Measurements from ENCODE around the gene LYPD3.

The LYPD3 gene

GRCh38 chr19:43416951-43417623, 48.3 kb downstream of the LYPD3 start:
- no peak for TF ChIP-seq CTCF (IDR thresholded peaks at IDR 0.05; ENCODE audit: insufficient read depth, low read depth, low read length, missing control alignments)
- peak; percentile 9 for DNase-seq (ENCODE audit: low read depth)
- no peak overlapping the region for H3K4me3 ChIP-seq (ENCODE audit: low read depth, low read length)

- no peak within 1 kb of the TSS for H3K4me3 ChIP-seq (ENCODE audit: low read depth, low read length)
- no peak for DNase-seq (ENCODE audit: low read depth)
- no peak for TF ChIP-seq CTCF (IDR thresholded peaks at IDR 0.05; ENCODE audit: insufficient read depth, low read depth, low read length, missing control alignments)
Observed at GRCh38 chr19:43414554-43414953, 50.9 kb downstream of the LYPD3 start, which contains the start of gene TEX101. Gene TEX101 (plus strand): TSS chr19:43414890. CDS start chr19:43415920, 1,030 bp downstream.

GRCh38 chr19:43412441-43412840, 53.0 kb downstream of the LYPD3 start:
- DNase-seq (ENCODE audit: low read depth) = no peak
- TF ChIP-seq CTCF (IDR thresholded peaks at IDR 0.05; ENCODE audit: insufficient read depth, low read depth, low read length, missing control alignments) = no peak
- H3K4me3 ChIP-seq (ENCODE audit: low read depth, low read length) = no peak overlapping the region

Measured in GM12865 (cell line).